AG04450 (cell line): ENCODE measurements around the gene DCAF5. TPM values are rescaled to one million over a fixed set of nuclear protein-coding genes. Genes with fewer than 3 reads are reported as not detected.
"Not testable (repeated sequence)": the region's sequence is repeated elsewhere in the genome, so short reads cannot be mapped to it uniquely, and the experiment has no call there.

Experiments used
- CTCF ChIA-PET: fragments of 300-600, 350-600 bp; formaldehyde crosslinking; extraction: SDS; loops from one replicate; lab custom pipeline; 2022; ENCODE audit warnings: antibody characterized with exemption, inconsistent platforms; lab: Charles Lee
- POLR2A ChIA-PET: fragments of 350-600 bp; formaldehyde crosslinking; extraction: SDS; loops from one replicate; lab custom pipeline; 2021; ENCODE audit warnings: antibody characterized with exemption, inconsistent platforms; lab: Yijun Ruan, JAX
- DNase-seq: peaks from one replicate; pipeline ENCODE4 v3.0.0-alpha.2; 2011; ENCODE audit warnings: low read depth, low spot score
- H3K27ac ChIP-seq: one replicate; pipeline ENCODE4 v1.5.1; 2012; ENCODE audit warnings: low read depth, low read length, control low read depth
- H3K27me3 ChIP-seq: one replicate; pipeline ENCODE4 v1.6.0; 2012; ENCODE audit warnings: low read length; ENCODE audit not compliant: control insufficient read depth, insufficient read depth
- H3K4me3 ChIP-seq: 2 replicates; pipeline ENCODE4 v1.5.1; 2011; ENCODE audit warnings: mild to moderate bottlenecking, low read depth, low read length, control low read depth
- H3K9me3 ChIP-seq: 2 replicates; pipeline ENCODE4 v1.5.1; 2012; ENCODE audit warnings: low read length; ENCODE audit not compliant: control insufficient read depth, insufficient read depth
- polyA plus RNA-seq: library from polyadenylated mRNA; depleted of rRNA; stranded (reverse); fragments of >200 nt; gene quantifications from 2 replicates; pipeline ENCODE4 v1.2.3, GENCODE V29; 2011
- TF ChIP-seq, protein P1 (sequence below): IDR thresholded peaks from 2 replicates; pipeline ENCODE4 v1.5.1; 2011; ENCODE audit warnings: low read depth, low read length, control low read depth, inconsistent platforms

The DCAF5 gene
- polyA plus RNA-seq, 1 experiment = 32.4 TPM

DNA sequence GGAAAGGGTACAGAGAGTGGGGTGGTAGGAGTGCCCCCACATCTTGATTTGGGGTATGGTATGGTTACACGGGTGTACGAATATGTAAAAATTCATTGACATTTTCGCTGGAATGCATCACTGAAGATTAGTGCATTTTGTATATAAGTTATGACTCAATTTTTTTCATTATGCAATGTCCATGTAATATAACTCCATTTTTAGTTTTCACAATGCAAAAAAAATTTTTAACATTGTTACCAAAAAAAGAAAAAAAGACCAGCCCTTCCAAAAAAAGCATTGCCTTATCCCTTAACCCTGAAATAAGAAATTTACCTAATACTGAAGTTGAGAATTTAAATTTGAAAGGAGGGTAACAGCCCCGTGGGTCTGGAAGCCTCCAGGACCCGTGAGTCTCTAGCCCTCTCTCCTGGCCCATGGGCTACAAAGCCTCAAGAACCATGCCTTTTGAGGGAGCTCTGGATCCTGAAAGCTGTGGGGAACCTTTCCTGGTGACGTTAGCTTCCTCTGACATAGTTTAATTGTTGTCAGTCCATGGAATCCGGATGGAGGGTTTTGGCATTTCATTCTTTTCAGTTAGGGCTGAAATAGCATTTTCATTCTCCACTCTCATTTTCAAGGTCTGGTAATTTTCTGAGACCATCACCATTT, 118.2 kb downstream of the DCAF5 start:
- ChIA-PET CTCF (interaction anchor here (1.5 kb wide), 1 partner anchor 67 kb away, joined by 5 read pairs; no protein-coding TSS in a partner anchor), POLR2A (interaction anchor here (0.5 to 1.2 kb wide), 2 partner anchors 16 to 48 kb away, joined by 3 to 7 read pairs; no protein-coding TSS in a partner anchor)
- H3K27ac ChIP-seq = peak overlapping the region; percentile 49
- H3K9me3 ChIP-seq = no peaks in the 10 kb centered on the region
- no peaks in the 10 kb centered on the region for H3K27me3 ChIP-seq
- TF ChIP-seq, protein P1, sequence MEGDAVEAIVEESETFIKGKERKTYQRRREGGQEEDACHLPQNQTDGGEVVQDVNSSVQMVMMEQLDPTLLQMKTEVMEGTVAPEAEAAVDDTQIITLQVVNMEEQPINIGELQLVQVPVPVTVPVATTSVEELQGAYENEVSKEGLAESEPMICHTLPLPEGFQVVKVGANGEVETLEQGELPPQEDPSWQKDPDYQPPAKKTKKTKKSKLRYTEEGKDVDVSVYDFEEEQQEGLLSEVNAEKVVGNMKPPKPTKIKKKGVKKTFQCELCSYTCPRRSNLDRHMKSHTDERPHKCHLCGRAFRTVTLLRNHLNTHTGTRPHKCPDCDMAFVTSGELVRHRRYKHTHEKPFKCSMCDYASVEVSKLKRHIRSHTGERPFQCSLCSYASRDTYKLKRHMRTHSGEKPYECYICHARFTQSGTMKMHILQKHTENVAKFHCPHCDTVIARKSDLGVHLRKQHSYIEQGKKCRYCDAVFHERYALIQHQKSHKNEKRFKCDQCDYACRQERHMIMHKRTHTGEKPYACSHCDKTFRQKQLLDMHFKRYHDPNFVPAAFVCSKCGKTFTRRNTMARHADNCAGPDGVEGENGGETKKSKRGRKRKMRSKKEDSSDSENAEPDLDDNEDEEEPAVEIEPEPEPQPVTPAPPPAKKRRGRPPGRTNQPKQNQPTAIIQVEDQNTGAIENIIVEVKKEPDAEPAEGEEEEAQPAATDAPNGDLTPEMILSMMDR = 0 out of 2 replicates have a peak, but pooled peaks have one; percentile 13
- H3K4me3 ChIP-seq = no peak overlapping the region
- no peak for DNase-seq

DNA sequence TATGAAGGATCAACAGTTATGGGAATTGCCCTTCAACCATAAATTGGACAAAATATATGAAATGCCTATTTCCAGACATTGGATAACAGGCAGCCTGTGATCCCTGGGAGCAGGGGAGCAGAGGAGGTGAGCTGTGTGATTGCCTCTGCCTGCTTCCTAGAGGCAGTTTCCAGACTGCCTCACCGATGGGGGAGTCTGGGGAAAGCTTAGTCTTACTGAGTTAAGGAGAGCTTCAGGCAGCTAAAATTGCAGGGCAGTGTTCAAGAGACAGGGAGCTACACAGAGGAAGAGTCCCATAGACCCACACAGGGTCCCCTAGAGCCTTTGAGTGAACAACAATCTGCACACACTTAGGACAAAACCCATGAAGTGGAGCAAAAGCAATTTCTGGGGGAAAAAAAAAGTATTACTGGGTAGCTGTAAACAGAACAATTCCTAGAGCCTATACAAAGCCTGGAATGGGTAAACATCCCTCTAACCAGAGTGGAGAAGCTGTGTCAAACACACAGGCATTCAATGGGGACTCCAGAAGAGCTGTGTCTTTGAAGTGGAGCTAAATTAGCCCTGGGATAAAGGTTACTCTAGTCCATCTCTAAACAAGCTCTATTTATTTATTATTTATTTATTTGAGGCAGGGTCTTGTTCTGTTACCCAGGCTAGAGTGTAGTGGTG, 125.5 kb downstream of the DCAF5 start:
- POLR2A ChIA-PET = interaction anchor here (0.8 to 1.6 kb wide), 2 partner anchors 15 to 49 kb away, joined by 3 to 7 read pairs; no protein-coding TSS in a partner anchor
- TF ChIP-seq, protein P1 = no peak
- no peaks in the 10 kb centered on the region for H3K27me3 ChIP-seq
- DNase-seq = no peak
- H3K4me3 ChIP-seq = no peak overlapping the region
- H3K9me3 ChIP-seq = no peaks in the 10 kb centered on the region
- CTCF ChIA-PET = interaction anchor here (0.9 to 1.3 kb wide), 4 partner anchors 74 to 116 kb away, joined by 3 to 6 read pairs (median 5); no protein-coding TSS in a partner anchor
- no peak overlapping the region for H3K27ac ChIP-seq

DNA sequence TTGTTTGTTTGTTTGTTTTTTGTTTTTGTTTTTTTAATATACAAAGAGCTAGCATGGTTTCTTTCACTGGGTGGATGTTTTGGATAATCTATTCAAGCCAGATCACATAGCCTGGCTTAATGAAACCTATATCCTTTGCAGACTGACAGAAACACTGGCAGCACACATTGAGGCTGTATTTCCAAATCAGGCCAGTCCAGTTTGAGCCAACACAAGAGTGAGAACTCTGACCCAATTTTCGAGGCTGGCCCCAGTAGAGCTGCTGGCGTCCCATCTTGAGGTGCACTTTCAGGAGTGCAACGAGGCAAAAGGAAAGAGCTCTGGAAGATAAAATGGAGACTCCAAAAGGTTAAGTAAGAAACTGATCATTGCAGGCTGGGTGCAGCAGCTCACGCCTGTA, 129.9 kb downstream of the DCAF5 start:
- Histone ChIP-seq H3K4me3 (no peak overlapping the region), H3K27me3 (no peaks in the 10 kb centered on the region), H3K27ac (no peak overlapping the region), H3K9me3 (no peaks in the 10 kb centered on the region)
- DNase-seq = no peak
- TF ChIP-seq, protein P1 = no peak
- ChIA-PET POLR2A (no interaction called here), CTCF (interaction anchor here (1.1 kb wide), 1 partner anchor 180 kb away, joined by 3 read pairs; no protein-coding TSS in a partner anchor)

DNA sequence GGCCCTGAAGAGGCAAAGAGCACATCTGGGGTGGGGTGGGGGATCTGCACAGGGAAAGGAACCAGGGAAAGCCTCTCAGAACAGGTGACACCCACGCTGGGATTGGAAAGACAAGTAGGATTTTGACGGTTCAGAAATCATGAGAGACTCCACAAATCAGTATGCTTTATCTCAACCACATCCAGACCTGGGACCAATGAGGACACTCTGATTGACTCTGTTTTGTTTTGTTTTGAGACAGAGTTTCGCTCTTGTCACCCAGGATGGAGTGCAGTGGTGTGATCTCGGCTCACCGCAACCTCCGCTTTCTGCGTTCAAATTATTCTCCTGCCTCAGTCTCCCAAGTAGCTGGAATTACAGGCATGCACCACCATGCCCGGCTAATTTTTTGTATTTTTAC, 130.8 kb downstream of the DCAF5 start:
- DNase-seq, CTCF ChIA-PET, H3K27me3 ChIP-seq, H3K4me3 ChIP-seq, H3K9me3 ChIP-seq, H3K27ac ChIP-seq, POLR2A ChIA-PET: not testable (repeated sequence)

DNA sequence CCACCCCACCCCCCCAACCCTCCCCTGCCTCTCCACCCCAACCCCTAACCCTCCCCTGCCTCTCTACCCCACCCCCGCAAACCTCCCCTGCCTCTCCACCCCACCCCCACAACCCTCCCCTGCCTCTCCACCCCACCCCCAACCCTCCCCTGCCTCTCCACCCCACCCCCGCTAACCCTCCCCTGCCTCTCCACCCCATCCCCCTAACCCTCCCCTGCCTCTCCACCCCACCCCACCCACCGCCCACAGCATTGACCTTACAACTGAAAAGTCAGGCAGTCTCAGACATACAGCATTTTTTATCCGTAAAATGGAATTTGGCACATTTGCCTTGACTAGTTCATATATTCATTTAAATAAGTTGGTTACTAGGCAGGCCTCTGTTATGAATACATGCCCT, 135.2 kb downstream of the DCAF5 start:
- TF ChIP-seq, protein P1 = no peak

More for the DNA sequence above, 135.2 kb downstream of the DCAF5 start:
- Histone ChIP-seq H3K9me3 (no peaks in the 10 kb centered on the region), H3K4me3 (no peak overlapping the region), H3K27me3 (no peaks in the 10 kb centered on the region), H3K27ac (no peak overlapping the region)
- POLR2A ChIA-PET = interaction anchor here (0.8 kb wide), 1 partner anchor 41 kb away, joined by 6 read pairs; no protein-coding TSS in a partner anchor
- CTCF ChIA-PET = no interaction called here
- DNase-seq = no peak
